K562 (cell line): ENCODE data around the gene CPSF2. TPM values are rescaled to one million over a fixed set of nuclear protein-coding genes. Genes with fewer than 3 reads are reported as not detected.

ENCODE experiments used
- ATAC-seq: fragments of 200-7000 bp; cut with Tn5 transposase; 3 replicates; pipeline ENCODE4 v1.9.1; 2020; ENCODE audit warnings: moderate library complexity
- BruUV-seq: library from RNA; stranded (reverse); fragments of 400-500 nt; replicated peaks from 2 replicates; lab custom pipeline; 2021; lab: Mats Ljungman, UMichigan
- CTCF ChIA-PET: fragments of 300-600 bp; formaldehyde crosslinking; extraction: SDS; loops from one replicate; lab custom pipeline; 2021; ENCODE audit warnings: low intra/inter-chr PET ratio; lab: Yijun Ruan, JAX
- POLR2A ChIA-PET: fragments of 300-600, 350-650 bp; sonication (Branson Sonifier 250); formaldehyde crosslinking; extraction: SDS; loops from one replicate; lab custom pipeline; 2021; ENCODE audit warnings: antibody characterized with exemption, inconsistent platforms; lab: Yijun Ruan, JAX
- DNase-seq, 4 experiments: peaks; one replicate each; pipeline versions ENCODE4 v3.0.0 to v3.0.0-alpha.2; 2011 to 2018; ENCODE audit warnings: low spot score in 3 of 4, mixed read lengths in 3 of 4; ENCODE audit errors: extremely low read depth in 1 of 4
- FAIRE-seq: peaks from 2 replicates; lab custom pipeline; 2011; peaks lifted over from hg19 to GRCh38; lab: Jason Lieb, UNC
- H2AFZ ChIP-seq: 2 replicates; pipeline ENCODE4 v1.6.0; 2011; ENCODE audit warnings: low read depth, low read length, control low read depth, inconsistent platforms
- H3K27ac ChIP-seq: fragments of 200-600 bp; 3 replicates; pipeline ENCODE4 v1.8.0; 2011; ENCODE audit warnings: low read depth, mild to moderate bottlenecking, control low read depth, inconsistent platforms, low read length, moderate library complexity, mixed read lengths; ENCODE audit errors: extremely low read depth
- H3K27me3 ChIP-seq, 2 experiments: fragments of 300-600 bp in 1 of 2; 2 replicates in 1 of 2; 3 replicates in 1 of 2; pipeline versions ENCODE4 v1.6.0 to v1.8.0; 2011; ENCODE audit warnings: inconsistent platforms in 2 of 2, low read length in 2 of 2, mild to moderate bottlenecking in 1 of 2, mixed read lengths in 1 of 2, moderate library complexity in 1 of 2; ENCODE audit not compliant: control insufficient read depth in 2 of 2, insufficient read depth in 2 of 2
- H3K36me3 ChIP-seq: fragments of 300-600 bp; 3 replicates; pipeline ENCODE4 v1.8.0; 2011; ENCODE audit warnings: mild to moderate bottlenecking, low read length, inconsistent platforms; ENCODE audit not compliant: control insufficient read depth, insufficient read depth
- H3K4me1 ChIP-seq, 2 experiments: fragments of 200-600 bp in 1 of 2; replicated peaks in 1 of 2; 2 replicates in 1 of 2; 3 replicates in 1 of 2; pipeline versions ENCODE4 v1.5.1 to v1.8.0; 2011; ENCODE audit warnings: inconsistent platforms in 2 of 2, low read length in 2 of 2, mild to moderate bottlenecking in 1 of 2, mixed read lengths in 1 of 2, moderate library complexity in 1 of 2; ENCODE audit not compliant: control insufficient read depth in 2 of 2, insufficient read depth in 2 of 2
- H3K4me2 ChIP-seq: 2 replicates; pipeline ENCODE4 v1.6.1; 2011; ENCODE audit warnings: low read length, control low read depth, inconsistent platforms, mixed read lengths; ENCODE audit not compliant: insufficient read depth
- H3K4me3 ChIP-seq: fragments of 200-600 bp; sonication (generic), shearing (Covaris generic); 2 replicates; pipeline ENCODE4 v1.5.1; 2016; ENCODE audit warnings: control low read depth, inconsistent platforms
- H3K79me2 ChIP-seq: fragments of 200-600 bp; 3 replicates; pipeline ENCODE4 v1.8.0; 2011; ENCODE audit warnings: low read length, inconsistent platforms; ENCODE audit not compliant: control insufficient read depth, insufficient read depth
- H3K9ac ChIP-seq, 2 experiments: 2 replicates each; pipeline versions ENCODE4 v1.6.0 to v1.6.1; 2011; ENCODE audit warnings: low read depth in 2 of 2, low read length in 2 of 2, control low read depth in 1 of 2, inconsistent platforms in 1 of 2, mild to moderate bottlenecking in 1 of 2, mixed read lengths in 1 of 2; ENCODE audit not compliant: insufficient read depth in 1 of 2
- H3K9me1 ChIP-seq: one replicate; pipeline ENCODE4 v1.6.0; 2011; ENCODE audit warnings: inconsistent platforms, mild to moderate bottlenecking, low read length, moderate library complexity; ENCODE audit not compliant: control insufficient read depth, insufficient read depth
- H3K9me3 ChIP-seq: replicated peaks from 2 replicates; pipeline ENCODE4 v1.5.1; 2011; ENCODE audit warnings: low read depth, low read length, inconsistent platforms; ENCODE audit not compliant: control insufficient read depth, insufficient read depth
- H4K20me1 ChIP-seq: replicated peaks from 2 replicates; pipeline ENCODE4 v1.6.1; 2011; ENCODE audit warnings: low read length, inconsistent platforms, mixed read lengths; ENCODE audit not compliant: control insufficient read depth, insufficient read depth
- COPS2 ChIP-seq: fragments of 450-650 bp; conservative IDR thresholded peaks from 2 replicates; pipeline ENCODE4 v1.6.1; 2016; ENCODE audit warnings: mild to moderate bottlenecking, moderate library complexity
- DNMT1 ChIP-seq: fragments of 450-650 bp; IDR thresholded peaks from 2 replicates; pipeline ENCODE4 v1.6.1; 2016; ENCODE audit warnings: antibody characterized with exemption, mild to moderate bottlenecking
- SIX5 ChIP-seq, 2 experiments: IDR thresholded peaks; 2 replicates each; pipeline ENCODE4 v1.6.1; 2011; ENCODE audit warnings: low read length in 2 of 2, borderline replicate concordance in 1 of 2, low read depth in 1 of 2, mild to moderate bottlenecking in 1 of 2, moderate library complexity in 1 of 2; ENCODE audit not compliant: insufficient read depth in 1 of 2
- SMAD4 ChIP-seq: fragments of 250-450 bp; sonication (Bioruptor Pico); conservative IDR thresholded peaks from 2 replicates; pipeline ENCODE4 v1.8.0; 2021; ENCODE audit warnings: inconsistent platforms, mild to moderate bottlenecking, moderate library complexity
- SRSF9 ChIP-seq: fragments of 200-400 bp; formaldehyde crosslinking; IDR thresholded peaks from 2 replicates; pipeline ENCODE4 v1.6.1; 2017; ENCODE audit warnings: low read depth, low read length, borderline replicate concordance
- ZBTB2 ChIP-seq: fragments of 450-650 bp; IDR thresholded peaks from 2 replicates; pipeline ENCODE4 v1.6.1; 2016; ENCODE audit warnings: antibody characterized with exemption
- ZKSCAN8 ChIP-seq: fragments of 200-800 bp; sonication (Bioruptor generic); IDR thresholded peaks from 2 replicates; pipeline ENCODE4 v1.6.1; 2016; ENCODE audit warnings: missing genetic modification characterization, missing compliant biosample characterization
- ZNF253 ChIP-seq: fragments of 250-450 bp; sonication (Bioruptor Pico); conservative IDR thresholded peaks from 2 replicates; pipeline ENCODE4 v1.6.1; 2021; ENCODE audit warnings: mild to moderate bottlenecking
- WGBS: fragments of 100-300 bp; shearing (Covaris generic); methylation state at CpG from one replicate; pipeline ENCODE4 v1.1.6; 2016; ENCODE audit warnings: low coverage, mixed read lengths; ENCODE audit not compliant: insufficient coverage; ENCODE audit errors: missing lambda C conversion rate; 5-methylcytosine and 5-hydroxymethylcytosine counted together
- in situ Hi-C: fragments of 300-500 bp; cut with MboI; formaldehyde crosslinking; loops from 4 replicates; pipeline ENCODE4 v1.15.0; 2018; ENCODE audit warnings: inconsistent platforms, mixed read lengths
- intact Hi-C: fragments of 100-400 bp; cut with micrococcal nuclease; formaldehyde crosslinking; loops from 2 replicates; pipeline ENCODE4 v1.14.2; 2022
- polyA plus RNA-seq, 8 experiments: library from polyadenylated mRNA; depleted of rRNA in 4 of 8; stranded (reverse) in 5 of 8; unstranded in 3 of 8; fragments of >200 nt; fragmentation: Nextera tagmentation in 2 of 8; fragmentation: Illumina TruSeq in 1 of 8; extraction: Ambion mirVana in 2 of 8; extraction: Trizol in 1 of 8; gene quantifications; 2 replicates each; pipeline versions ENCODE4 v1.2.1 to v1.2.3, GENCODE V29; 2011 to 2014; ENCODE audit warnings: inconsistent platforms in 1 of 8, missing spikeins in 1 of 8
- total RNA-seq, 7 experiments: library from RNA; depleted of rRNA in 6 of 7; stranded (reverse); fragments of >200 nt in 6 of 7; fragmentation: Illumina TruSeq in 2 of 7; extraction: Trizol in 2 of 7; gene quantifications; 2 replicates each; pipeline versions ENCODE4 v1.2.1 to v1.2.3, GENCODE V29; 2011 to 2021; ENCODE audit warnings: low replicate concordance in 1 of 7
- TF ChIP-seq, protein P1 (sequence below): fragments of 250-450 bp; sonication (Bioruptor Pico); IDR thresholded peaks from 2 replicates; pipeline ENCODE4 v1.8.0; 2021; ENCODE audit warnings: moderate library complexity, mild to moderate bottlenecking, inconsistent platforms
- TF ChIP-seq, protein P2 (sequence below), 2 experiments: IDR thresholded peaks; 2 replicates each; pipeline ENCODE4 v1.6.1; 2012; ENCODE audit warnings: improper control_type of control experiment in 2 of 2, low read depth in 2 of 2, low read length in 2 of 2, borderline replicate concordance in 1 of 2
- TF ChIP-seq, protein P3 (sequence below): fragments of 450-650 bp; IDR thresholded peaks from 2 replicates; pipeline ENCODE4 v1.6.1; 2016; ENCODE audit warnings: low read depth, mild to moderate bottlenecking, moderate library complexity

Gene CPSF2
- total and polyA plus RNA-seq, 9 of the 15 experiments (the other 6 are each of a cell fraction or from before 2014, with no cell fraction given) = 20.8 to 71.3 (median 49.0) TPM

DNA sequence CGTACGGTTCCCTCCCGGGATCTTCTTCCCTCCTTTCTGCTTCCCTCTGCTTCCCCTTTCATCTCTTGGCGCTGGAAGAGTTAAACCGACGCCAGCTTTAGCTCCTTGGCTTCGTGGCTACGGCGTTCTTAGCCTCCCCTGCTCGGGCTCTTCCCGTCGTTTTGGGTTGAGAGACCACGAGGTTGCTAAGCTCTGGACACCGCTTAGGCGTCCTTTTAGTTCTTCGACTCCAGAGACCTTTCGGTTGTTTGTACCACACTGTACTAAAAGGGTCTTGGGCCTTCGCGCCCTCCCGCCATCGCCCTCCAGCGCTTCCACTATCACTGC, 545 bp downstream of the CPSF2 start (continued):
- TF ChIP-seq, protein P1, sequence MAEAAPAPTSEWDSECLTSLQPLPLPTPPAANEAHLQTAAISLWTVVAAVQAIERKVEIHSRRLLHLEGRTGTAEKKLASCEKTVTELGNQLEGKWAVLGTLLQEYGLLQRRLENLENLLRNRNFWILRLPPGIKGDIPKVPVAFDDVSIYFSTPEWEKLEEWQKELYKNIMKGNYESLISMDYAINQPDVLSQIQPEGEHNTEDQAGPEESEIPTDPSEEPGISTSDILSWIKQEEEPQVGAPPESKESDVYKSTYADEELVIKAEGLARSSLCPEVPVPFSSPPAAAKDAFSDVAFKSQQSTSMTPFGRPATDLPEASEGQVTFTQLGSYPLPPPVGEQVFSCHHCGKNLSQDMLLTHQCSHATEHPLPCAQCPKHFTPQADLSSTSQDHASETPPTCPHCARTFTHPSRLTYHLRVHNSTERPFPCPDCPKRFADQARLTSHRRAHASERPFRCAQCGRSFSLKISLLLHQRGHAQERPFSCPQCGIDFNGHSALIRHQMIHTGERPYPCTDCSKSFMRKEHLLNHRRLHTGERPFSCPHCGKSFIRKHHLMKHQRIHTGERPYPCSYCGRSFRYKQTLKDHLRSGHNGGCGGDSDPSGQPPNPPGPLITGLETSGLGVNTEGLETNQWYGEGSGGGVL = no peak
- no peak for TF ChIP-seq ZKSCAN8 (CRISPR knock-in tag)
- 0 out of 4 replicates have a peak, but pooled peaks of 1 of the 2 experiments have one; percentile 7 for TF ChIP-seq SIX5 (IDR thresholded peaks at IDR 0.05; ENCODE audit: borderline replicate concordance in 1 of 2, insufficient read depth in 1 of 2, low read depth in 1 of 2, low read length in 2 of 2)
- TF ChIP-seq DNMT1 = no peak

- in situ Hi-C loops = no loop called here
- POLR2A ChIA-PET = interaction anchor here (0.7 to 4.1 kb wide), 3 partner anchors 12 to 172 kb away, joined by 5 to 47 read pairs (median 26); partner anchors contain the start of gene ATXN3
- H3K9me1 ChIP-seq = no peaks in the 10 kb centered on the region
- intact Hi-C loops = no loop called here
- no peaks in the 10 kb centered on the region for H3K27me3 ChIP-seq
- CTCF ChIA-PET = no interaction called here
- peaks cover 61% of the 10 kb centered on the region for H3K36me3 ChIP-seq
- DNase-seq (no peak), FAIRE-seq (no peak), ATAC-seq (peak; percentile 39)
- BruUV-seq = no TSS peak
- no peaks in the 10 kb centered on the region for H4K20me1 ChIP-seq
- peaks cover 12% of the 10 kb centered on the region in 2 experiments; a peak in 4 of 5 replicates for H3K4me1 ChIP-seq
- peak overlapping the region; percentile 99; the same call in 1 of the 2 replicates for H2AFZ ChIP-seq
- H3K9me3 ChIP-seq = no peaks in the 10 kb centered on the region
- WGBS = 0% methylated on average over 5 of the region's 9 CpGs
- peak overlapping the region; percentile 95 for H3K4me3 ChIP-seq
- H3K27ac ChIP-seq = peak overlapping the region; percentile 99
- H3K79me2 ChIP-seq = peaks cover 60% of the 10 kb centered on the region
- H3K9ac ChIP-seq = peak overlapping the region; percentile 99 to 100
- H3K4me2 ChIP-seq = peak overlapping the region; percentile 93
- TF ChIP-seq, protein P2, sequence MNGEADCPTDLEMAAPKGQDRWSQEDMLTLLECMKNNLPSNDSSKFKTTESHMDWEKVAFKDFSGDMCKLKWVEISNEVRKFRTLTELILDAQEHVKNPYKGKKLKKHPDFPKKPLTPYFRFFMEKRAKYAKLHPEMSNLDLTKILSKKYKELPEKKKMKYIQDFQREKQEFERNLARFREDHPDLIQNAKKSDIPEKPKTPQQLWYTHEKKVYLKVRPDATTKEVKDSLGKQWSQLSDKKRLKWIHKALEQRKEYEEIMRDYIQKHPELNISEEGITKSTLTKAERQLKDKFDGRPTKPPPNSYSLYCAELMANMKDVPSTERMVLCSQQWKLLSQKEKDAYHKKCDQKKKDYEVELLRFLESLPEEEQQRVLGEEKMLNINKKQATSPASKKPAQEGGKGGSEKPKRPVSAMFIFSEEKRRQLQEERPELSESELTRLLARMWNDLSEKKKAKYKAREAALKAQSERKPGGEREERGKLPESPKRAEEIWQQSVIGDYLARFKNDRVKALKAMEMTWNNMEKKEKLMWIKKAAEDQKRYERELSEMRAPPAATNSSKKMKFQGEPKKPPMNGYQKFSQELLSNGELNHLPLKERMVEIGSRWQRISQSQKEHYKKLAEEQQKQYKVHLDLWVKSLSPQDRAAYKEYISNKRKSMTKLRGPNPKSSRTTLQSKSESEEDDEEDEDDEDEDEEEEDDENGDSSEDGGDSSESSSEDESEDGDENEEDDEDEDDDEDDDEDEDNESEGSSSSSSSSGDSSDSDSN (IDR thresholded peaks at IDR 0.05; ENCODE audit: borderline replicate concordance in 1 of 2, low read depth in 2 of 2, low read length in 2 of 2) = no peak
- TF ChIP-seq ZBTB2 = no peak
- no peak for TF ChIP-seq SRSF9
- TF ChIP-seq, protein P3, sequence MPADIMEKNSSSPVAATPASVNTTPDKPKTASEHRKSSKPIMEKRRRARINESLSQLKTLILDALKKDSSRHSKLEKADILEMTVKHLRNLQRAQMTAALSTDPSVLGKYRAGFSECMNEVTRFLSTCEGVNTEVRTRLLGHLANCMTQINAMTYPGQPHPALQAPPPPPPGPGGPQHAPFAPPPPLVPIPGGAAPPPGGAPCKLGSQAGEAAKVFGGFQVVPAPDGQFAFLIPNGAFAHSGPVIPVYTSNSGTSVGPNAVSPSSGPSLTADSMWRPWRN = no peak
- TF ChIP-seq COPS2 = no peak
- no peak for TF ChIP-seq SMAD4 (CRISPR knock-in tag)
- TF ChIP-seq ZNF253 (CRISPR knock-in tag) = no peak
Observed at GRCh38 chr14:92122761-92123160, 992 bp downstream of the CPSF2 start.
